Epithelial cell of proximal tubule (primary cell): Measurements from ENCODE around the gene IFIT5. TPM values are rescaled to one million over a fixed set of nuclear protein-coding genes. Genes with fewer than 3 reads are reported as not detected.
"Not testable (repeated sequence)": the region's sequence is repeated elsewhere in the genome, so short reads cannot be mapped to it uniquely, and the experiment has no call there.

Experiments used
- DNase-seq: peaks from one replicate; pipeline ENCODE4 v3.0.0-alpha.2; 2011; ENCODE audit warnings: low read depth
- H3K4me3 ChIP-seq: 2 replicates; pipeline ENCODE4 v1.5.1; 2011; ENCODE audit warnings: low read depth, mild to moderate bottlenecking, low read length
- CTCF ChIP-seq: conservative IDR thresholded peaks from 2 replicates; pipeline ENCODE4 v1.5.1; 2012; ENCODE audit warnings: low read depth, mild to moderate bottlenecking, low read length
- total RNA-seq: library from RNA; depleted of rRNA; stranded (reverse); fragments of >200 nt; gene quantifications from 2 replicates; pipeline ENCODE4 v1.2.3, GENCODE V29; 2015

The IFIT5 gene
- total RNA-seq, 1 donor from 2014 or later = 9.6 TPM

- no peak for TF ChIP-seq CTCF
- H3K4me3 ChIP-seq = no peak overlapping the region
- DNase-seq = no peak
Measured at GRCh38 chr10:89395141-89395540, 19.2 kb upstream of the IFIT5 start.

DNA sequence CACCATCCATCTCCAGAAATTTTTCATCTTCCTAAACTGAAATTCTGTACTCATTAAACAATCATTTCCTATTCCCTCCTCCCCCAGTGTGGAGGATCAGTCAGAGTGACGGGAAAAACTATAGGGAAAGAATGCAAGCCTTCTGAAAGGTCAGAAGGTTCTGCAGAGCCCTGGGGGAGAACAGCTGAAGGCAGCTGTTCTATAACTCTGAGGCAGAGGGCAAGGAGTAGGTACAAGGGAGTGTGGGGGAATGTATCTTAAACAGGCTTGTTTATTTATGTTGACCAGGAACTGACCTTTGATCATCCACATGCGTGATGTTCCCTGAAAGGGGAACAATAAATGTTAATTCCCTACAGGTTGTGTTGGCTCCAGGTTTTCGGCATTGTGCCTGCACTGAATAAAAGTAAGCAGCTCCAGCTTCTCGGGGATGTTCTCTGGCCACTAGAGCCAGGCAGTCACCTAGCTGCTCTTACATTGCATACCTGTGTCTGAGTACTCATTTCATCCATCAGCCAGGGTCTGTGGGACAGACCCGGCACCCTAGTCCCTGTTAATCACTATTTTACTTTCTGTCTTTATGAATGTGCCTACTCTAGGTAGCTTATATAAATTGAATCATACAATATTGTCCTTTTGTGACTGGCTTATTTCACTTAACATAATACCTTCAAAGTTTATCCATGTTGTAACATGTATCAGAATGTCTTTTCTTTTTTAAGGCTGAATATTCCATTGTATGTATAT lies 16.2 kb upstream of the IFIT5 start:
- TF ChIP-seq CTCF = no peak
- no peak for DNase-seq
- no peak overlapping the region for H3K4me3 ChIP-seq

GRCh38 chr10:89399956-89400355 lies 14.4 kb upstream of the IFIT5 start:
- no peak for TF ChIP-seq CTCF
- no peak for DNase-seq
- no peak overlapping the region for H3K4me3 ChIP-seq

GRCh38 chr10:89403043-89403442 lies 11.3 kb upstream of the IFIT5 start:
- H3K4me3 ChIP-seq = no peak overlapping the region
- no peak for TF ChIP-seq CTCF
- no peak for DNase-seq

DNA sequence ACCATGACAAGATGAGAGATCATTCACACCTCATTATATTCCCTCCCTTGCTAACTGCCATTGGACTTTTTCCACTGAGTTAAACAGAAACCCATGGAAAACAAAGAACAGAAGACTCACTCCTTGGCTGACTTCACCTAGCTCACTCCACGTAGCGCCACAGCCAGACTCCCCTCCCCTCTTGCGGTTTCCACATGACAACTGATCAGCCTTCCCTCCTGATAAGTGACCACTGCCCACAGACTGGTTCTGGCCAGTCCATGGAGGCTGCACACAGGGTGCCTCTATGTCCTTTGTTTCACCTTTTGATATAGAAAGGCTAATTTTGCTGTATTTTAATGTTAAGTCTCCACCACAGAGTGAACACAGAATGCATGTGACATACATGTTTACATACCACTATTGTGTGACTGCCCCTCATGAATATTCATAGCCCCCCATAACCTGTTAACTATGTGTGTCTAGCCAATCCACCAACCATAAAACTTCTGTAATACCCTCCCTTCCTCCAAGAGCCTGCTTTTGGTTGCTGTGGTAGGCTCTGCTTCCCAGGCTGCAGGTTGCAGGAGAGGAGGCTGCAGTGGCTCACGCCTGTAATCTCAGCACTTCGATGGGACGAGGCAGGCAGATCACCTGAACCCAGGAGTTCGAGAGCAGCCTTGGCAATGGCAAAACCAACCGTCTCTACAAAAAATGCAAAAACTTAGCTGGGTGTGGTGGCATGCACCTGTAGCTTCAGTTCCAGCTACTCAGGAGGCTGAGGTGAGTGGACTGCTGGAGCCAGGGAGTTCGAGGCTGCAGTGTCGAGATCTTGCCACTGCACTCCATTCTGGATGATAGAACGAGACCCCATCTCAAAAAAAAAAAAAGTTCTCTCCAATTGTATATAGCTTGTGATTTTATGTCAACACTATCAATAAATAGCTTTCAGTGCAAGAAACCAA lies 10.0 kb upstream of the IFIT5 start:
- no peak overlapping the region for H3K4me3 ChIP-seq
- no peak for TF ChIP-seq CTCF
- DNase-seq = no peak

DNA sequence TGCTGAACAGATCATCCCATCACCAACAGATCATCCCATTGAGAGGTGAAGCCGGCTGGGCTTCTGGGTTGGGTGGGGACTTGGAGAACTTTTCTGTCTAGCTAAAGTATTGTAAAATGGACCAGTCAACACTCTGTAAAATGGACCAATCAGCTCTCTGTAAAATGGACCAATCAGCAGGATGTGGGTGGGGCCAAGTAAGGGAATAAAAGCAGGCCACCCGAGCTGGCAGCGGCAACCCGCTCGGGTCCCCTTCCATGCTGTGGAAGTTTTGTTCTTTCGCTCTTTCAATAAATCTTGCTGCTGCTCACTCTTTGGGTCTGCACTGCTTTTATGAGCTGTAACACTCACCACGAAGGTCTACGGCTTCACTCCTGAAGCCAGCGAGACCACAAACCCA lies 8.2 kb upstream of the IFIT5 start:
- H3K4me3 ChIP-seq, DNase-seq: not testable (repeated sequence)

DNA sequence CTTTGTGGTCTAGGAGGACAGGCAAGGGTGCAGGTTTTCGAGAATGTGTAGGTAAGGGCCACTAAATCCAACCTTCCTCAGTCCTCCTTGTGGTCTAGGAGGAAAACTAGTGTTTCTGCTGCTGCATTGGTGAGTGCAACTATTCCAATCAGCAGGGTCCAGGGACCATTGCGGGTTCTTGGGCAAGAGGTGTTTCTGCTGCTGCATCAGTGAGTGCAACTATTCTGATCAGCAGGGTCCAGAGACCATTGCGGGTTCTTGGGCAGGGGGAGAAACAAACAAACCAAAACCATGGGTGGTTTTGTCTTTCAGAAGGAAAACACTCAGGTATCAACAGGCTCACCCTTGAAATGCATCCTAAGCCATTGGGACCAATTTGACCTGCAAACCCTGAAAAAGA lies 6.6 kb upstream of the IFIT5 start:
- H3K4me3 ChIP-seq, DNase-seq: not testable (repeated sequence)

GRCh38 chr10:89409282-89409681 lies 5.1 kb upstream of the IFIT5 start:
- H3K4me3 ChIP-seq, DNase-seq: not testable (repeated sequence)

GRCh38 chr10:89410551-89410950 lies 3.8 kb upstream of the IFIT5 start:
- H3K4me3 ChIP-seq = not testable (repeated sequence)

DNA sequence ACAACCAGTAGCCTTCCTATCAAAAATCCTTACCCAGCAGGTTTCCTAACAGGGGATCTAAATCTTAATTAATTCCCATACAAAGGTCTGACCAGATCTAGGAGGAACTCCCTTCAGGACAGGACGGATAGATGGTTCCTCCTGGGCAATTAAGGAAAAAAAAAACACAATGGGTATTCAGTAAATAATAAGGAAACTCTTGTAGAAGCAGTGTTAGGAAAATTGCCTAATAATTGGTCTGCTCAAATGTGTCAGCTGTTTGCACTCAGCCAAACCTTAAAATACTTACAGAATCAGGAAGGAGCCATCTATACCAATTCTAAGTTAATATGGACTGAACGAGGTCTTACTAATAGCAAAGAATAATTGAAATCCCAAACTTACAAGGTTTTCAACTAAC lies 3.2 kb upstream of the IFIT5 start:
- DNase-seq, H3K4me3 ChIP-seq: not testable (repeated sequence)

More at GRCh38 chr10:89410551-89410950, 3.8 kb upstream of the IFIT5 start:
- not testable (repeated sequence) for DNase-seq

DNA sequence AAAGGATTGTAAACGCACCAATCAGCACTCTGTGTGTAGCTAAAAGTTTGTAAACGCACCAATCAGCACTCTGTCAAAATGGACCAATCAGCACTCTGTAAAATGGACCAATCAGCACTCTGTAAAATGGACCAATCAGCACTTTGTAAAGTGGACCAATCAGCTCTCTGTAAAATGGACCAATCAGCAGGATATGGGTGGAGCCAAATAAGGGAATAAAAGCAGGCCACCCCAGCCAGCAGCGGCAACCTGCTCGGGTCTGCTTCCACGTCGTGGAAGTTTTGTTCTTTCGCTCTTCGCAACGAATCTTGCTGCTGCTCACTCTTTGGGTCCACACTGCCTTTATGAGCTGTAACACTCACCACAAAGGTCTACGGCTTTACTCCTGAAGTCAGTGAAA lies 2.1 kb upstream of the IFIT5 start:
- not testable (repeated sequence) for DNase-seq

More for the DNA sequence above, 2.1 kb upstream of the IFIT5 start:
- not testable (repeated sequence) for H3K4me3 ChIP-seq
